GM19240 (cell line): ENCODE data around the gene TMEM179.

ENCODE experiments used
- DNase-seq: peaks from one replicate; pipeline ENCODE4 v3.0.0; 2011; ENCODE audit warnings: low spot score; ENCODE audit not compliant: insufficient read length

TMEM179 gene

DNA sequence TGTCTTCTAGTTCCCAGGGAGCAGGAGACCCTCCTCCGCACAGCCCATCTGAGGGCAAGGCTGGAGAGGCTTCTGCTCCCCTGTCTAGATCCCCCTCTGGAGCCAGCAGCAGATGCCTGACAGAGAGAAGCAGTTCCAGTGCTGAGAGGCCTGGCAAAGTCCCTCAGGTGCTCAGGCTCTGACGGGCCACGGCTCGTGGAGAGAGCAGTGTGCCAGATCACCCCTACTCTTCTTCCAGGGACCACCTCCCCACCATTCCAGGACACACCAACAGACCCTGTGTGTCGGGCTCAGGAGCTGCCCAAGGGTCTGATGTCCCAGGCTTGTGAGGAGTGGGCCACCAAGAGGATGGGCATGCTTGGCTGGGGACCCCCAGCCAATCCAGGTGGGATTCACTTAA, 47.5 kb downstream of the TMEM179 start:
- DNase-seq, result no peak

DNA sequence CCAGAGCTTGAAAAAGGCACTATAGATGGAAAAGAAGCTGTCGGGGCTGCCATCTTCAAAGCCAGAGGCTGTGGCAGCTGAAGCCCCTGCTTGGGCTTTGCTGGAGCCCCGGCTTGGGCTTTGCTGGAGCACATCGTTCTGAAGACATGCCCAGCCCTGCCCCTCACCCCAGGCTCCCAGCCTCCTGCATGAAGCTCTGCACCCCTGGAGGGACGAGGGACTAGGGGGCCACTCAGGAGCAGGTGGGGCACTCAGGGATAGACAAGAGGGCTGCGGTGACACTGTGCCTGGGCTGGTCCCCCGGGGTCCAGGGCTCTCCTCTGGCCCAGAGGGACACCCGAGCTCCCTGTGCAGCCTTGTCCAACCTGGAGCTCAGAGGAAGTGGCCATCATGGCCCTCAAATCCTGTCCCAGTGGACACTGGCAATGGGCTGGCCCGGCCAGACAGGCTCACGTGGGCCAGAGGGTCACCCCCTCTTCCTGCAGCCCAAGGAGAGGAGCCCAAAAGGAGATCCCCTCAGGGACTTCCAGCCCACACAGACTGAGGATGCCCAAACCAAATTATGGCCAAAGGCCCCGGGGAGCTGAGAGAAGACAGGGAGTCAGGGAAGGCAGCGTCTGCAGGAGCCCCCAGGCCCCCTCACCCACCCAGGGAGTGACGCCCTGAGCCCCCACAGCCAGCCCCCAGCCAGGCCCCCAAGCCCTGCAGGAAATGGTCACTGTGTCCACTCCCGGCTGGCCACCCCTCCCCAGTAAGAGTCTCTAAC, 48.1 kb downstream of the TMEM179 start:
- no peak for DNase-seq

DNA sequence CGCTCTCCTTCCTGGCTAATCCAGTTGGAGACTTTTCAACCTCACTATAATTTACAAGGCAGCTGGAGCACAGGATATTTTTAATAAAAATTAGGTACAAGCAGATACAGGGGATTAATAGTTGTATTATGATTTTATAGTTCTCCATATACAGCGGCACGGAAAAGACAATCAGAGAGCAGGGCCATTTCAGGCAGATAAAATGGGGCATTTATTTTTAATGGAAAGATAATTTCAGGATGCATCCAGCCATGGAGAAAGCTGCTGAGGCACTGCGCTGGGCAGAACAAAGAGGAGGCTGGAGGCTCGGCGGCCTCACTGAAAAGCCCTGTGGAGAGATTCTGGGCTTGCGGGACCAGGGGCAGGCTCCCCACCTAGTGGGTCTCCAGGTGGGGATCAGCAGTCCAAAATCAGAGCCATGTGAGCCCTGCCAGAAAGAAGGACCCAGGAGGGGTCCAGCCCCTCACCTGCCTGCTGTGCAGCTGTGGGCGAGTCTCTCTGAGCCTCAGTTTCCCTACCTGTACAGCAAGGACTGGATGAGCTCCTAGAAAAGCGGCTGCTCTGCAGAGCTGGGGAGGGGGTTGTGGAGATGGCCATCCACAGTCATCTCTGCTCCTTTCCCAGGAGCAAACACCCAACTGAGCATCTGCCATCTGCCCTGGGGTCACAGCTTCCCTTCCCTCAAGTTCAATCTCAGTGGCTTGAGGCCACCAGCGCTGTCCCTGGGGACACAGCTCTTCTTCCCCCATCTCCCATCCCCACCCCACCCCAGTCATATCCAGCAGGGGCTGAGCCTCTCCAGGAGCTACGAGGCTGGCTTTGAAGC, 48.9 kb downstream of the TMEM179 start:
- DNase-seq, result no peak

DNA sequence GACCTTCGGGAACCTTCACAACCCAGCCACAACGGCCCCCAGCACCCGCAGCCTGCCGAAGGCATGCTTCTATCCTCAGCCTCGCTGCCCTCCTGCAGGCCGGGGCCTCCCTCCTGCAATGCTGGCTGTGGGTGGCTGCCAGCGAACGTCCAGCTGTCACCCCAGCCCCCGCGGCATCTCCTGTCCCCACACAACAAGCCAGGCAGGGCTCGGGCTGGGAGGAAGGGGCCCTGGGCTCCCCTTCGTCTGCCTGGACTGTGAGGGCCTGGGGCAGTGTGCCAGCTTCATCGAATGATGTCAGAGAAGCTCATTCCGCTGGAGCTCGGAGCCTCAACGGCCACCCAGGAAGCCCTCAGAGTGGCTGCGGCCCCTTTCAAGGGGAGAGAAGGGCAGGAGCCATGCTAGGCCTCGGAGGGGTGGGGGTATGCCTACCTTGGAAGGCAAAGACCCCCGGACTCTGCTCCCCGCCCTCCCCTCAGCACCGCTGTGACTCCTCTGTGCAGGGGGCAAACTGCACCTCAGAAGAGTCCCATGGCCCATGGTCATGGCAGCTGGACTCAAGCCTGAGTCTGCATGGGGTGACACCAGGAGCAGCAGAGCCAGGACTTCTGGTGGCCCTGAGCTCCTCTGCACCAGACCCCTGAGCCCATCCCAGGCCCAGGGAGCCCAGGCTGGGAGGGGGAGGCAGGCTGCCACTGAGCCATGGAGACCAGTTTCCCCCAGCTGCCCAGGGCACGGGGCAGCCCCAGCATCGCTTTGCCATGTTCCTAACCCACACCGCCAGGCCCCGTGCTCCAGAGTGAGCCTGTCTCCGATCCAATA, 49.8 kb downstream of the TMEM179 start:
- no peak for DNase-seq

DNA sequence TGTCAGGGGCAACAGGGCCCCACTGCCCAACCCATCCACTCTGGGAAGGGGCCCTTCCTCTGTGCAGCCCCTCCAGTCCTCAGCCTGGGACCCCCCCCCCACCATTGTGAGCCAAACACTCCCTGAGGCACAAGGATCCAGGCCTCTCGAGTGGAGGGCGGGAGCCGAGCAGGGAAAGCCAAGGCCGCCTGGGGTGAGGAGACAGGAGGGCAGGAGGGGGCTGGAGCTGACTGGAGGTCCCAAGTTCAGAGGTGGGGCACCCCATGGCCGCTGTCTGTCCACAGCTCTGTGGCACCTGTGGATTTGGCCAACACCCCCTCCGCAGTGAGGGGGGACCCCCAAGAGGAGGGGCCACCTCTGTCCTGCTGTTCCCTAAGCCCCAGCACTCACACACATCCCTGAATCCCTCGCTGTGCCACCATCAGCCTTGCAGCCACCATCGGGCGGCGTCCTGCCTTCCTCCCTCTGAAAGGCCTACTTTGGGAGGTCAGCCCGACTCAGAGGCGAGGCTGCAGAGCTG, 50.4 kb downstream of the TMEM179 start:
- no peak for DNase-seq

DNA sequence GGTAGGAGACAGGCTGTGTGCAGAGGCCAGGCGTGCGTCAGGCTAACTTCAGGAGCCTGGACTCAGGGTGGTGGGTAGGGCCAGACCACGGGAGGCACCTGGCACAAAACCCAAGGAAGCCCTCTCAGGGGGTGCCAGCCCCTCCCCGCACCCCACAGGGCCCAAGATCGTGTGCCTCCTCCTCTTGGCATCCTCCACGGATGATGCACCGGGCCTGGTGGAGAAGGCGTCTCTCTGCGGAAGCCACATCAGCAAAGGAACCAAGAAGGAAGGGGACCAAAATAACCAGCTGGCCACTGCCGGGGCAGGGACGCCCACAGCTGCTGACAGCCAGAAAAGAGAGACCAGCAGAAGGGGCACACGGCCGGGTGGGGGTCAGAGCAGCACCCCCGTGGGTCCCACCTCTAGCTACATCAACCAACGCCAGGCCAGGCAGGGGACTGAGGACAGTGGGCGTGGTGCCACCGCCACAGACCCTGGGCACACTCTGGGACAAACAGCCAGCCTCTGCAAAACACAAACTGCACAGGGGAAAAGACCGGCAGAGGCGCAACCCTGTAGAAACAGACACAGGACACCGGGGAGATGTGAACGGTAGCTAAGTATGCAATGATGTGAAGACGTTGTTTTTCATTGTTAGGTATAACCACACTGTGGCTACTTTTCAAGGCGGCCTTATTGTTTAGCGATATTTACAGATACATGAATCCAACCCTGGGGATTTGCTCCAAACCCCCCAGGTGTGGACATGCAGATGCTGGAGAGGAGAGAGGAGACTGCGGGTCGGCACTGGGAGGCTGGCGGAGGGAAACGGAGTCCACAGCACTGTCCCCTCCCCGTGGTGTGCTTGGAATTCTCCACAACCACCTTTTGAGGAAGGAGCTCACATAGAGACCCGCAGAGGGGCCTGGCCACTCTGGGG, 51.1 kb downstream of the TMEM179 start:
- no peak for DNase-seq

DNA sequence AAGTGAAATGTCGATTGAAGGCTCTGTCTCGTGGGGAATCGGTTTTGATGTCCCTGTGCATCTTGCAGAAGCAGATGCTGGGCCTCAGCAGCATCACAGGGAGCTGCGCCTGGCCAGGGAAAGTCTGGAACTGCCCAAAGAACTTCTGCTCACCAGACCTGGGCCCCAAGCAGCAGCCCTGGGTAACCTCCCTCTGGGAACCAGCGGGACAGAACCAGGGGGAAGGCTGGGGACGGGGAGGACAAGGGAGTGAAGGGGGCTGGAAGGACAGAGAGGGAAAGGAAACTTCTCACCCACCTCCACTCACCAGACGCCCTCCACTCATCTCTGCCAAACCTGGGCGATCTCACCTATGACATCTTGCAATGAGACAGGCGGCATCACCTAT, 51.8 kb downstream of the TMEM179 start:
- no peak for DNase-seq

DNA sequence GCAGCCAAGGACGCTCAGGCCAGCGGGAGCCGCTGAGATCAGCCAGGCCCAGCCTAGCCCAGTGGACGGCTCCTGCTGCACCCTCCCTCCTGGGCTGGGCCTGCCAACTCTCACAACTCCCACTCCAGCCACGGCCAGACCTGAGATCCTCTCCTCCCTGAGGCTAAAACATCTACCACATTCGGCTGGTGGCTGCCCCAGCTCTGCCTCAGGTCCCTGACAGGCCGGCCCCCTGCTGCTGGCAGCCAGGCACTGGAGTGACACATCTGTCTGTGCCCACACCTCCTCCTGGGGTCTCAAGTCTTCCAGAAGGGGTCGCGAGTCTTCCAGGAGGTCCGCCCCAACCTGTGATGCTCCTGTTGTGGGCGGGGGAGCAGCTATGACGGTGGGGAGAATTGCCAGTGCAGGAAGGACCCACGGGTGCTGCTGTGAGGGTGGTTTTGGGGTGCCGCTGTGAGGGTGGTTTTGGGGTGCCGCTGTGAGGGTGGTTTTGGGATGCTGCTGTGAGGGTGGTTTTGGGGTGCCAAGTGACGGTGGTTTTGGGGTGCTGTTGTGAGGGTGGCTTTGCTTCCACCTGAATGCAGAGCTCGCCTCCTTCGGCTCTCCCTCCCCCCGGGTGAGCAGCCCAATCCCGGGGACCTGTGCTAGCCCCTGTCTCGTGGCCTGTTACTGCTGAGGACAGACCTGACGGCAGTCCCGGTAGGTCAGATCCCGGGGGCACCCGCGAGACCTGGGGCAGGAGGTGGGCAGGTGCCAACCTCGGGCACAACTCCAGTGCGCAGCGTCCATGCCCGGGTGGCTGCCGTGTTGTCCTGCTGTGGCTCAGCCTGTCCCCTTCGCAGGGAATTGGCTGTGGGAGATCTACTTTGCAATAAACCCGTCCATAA, 52.5 kb downstream of the TMEM179 start:
- DNase-seq, result no peak

DNA sequence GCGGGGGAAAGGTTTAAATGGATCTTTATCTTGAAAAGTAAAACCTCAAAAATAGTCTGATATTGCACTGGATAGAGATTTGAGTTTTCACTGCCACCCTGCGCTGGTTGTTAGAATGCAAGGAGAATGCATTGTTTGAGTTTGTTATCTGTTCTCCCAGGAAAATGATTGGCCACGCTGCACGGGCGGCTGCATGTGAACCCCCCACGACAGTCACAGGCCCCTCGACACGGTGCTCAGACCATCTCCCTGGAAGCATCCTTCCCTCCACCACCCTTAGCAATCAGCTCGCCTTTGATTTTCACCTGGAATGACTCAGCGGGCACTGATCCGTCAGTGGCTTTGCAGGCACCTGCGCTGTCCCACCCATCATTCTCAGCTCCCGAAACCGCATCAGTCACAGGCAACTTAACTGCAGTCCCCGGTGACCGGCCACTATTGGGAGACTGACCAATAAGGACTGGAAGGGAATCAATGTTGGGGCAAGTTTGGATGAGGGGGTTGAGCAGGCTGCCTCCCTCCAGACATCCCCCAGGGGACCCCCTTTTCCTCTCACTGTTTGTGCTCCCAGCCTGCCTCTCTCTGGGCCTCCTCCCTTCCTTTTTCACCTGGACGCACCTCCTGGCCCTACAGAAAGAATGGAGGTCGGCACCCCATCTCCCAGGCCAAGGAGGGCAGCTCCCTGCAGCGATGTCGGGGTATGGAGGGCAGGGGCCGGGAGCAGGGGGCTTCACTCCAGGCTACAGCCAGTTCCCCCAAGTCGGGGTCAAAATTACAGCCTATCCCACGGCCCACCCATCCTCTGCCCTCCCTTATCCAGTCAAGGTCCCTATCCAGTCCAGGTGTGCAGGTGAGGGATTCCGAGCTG, 53.5 kb downstream of the TMEM179 start:
- DNase-seq, result no peak

DNA sequence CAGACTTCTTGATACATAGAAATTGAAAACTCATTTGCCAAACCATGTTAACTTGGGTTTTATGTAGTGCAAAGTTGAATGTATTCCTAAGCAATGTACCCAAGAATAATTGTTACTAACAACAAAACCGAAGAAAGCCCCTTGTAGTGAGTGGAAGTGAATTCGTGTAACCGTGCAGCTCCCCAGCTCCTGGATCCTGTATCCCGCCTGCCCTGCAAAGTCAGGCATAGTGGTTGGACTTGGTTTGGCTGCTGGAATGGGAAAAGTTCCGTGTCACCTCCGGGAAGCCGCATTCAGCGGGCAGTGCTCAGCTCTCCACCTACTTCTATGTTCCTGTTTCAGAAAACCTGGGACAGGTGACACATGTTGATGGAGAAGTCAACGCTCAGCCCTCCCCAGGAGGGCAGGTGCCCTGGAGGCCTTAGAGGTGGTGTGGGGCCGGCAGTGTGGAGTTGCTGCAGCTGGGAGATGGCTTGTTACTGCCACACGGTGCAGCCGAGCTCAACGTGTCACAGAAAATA, 54.2 kb downstream of the TMEM179 start:
- no peak for DNase-seq

DNA sequence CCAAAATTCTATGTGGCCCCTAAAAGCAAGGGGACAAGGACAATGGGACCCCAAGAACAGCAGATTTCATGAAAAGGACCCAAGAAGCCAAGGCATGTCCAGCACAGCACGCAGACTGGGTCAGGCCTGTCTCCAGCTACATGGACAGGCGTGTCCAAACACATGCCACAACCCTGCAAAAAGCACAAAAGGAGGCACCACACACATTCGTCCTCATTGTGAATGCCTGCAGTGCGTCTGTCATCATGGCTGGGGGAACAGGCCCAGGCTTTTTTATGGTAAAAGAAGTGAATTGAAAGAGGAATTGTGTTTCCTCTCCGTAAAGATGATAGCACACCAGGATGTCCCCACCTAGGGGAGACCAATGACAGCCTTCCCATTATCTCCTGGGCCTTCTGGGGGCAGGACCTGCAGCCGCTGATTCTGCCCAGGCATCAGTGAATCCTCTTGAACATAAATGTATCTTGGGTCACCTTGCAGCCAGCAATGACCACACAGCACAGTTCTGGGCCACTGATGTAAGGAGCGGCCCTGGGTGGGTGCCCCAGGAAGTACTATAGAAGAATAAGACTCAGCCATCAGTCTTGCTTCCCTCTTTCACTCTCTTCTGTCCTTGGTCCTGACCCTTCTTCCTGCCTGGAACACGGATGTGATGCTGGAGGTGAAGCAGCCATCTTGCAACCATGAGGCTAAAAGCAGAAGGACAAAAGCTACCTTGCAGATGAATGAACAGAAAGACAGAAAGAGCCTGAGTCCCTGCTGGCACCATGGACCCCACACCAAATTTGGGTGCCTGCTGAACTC, 54.8 kb downstream of the TMEM179 start:
- no peak for DNase-seq

DNA sequence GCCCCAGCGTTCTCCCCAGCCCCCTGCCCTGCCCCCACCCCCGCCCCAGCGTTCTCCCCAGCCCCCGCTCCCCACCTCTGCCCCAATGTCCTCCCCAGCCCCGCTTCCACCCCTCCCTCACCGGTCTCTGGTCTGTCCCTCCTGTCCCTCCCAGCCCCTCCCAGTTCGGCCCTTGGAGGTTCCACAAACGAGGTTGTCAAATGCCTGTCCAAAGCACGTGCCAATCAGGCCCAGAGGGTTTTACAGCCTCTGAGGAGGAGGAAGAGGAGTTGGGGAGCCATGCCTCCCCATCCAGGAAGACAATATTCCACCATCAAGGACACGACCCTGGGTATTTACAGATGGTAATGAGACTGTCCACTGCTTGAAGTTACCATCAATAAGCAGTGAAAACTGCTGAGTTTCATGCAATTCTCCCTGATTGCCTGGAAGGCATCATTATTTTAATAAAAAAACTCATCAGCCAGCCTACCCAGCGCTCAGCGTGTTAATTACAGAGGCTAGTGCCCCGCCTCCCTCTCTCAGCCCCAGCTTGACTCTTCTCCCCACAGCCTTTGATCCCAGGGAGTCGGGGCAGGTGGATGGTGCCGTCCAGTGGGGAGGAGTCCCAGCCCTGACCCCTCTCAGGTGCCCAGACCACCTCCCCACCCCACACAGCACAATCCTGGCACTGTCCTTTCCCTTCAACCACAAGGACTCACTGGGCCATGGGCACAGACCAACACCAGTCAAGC, 55.6 kb downstream of the TMEM179 start:
- no peak for DNase-seq

DNA sequence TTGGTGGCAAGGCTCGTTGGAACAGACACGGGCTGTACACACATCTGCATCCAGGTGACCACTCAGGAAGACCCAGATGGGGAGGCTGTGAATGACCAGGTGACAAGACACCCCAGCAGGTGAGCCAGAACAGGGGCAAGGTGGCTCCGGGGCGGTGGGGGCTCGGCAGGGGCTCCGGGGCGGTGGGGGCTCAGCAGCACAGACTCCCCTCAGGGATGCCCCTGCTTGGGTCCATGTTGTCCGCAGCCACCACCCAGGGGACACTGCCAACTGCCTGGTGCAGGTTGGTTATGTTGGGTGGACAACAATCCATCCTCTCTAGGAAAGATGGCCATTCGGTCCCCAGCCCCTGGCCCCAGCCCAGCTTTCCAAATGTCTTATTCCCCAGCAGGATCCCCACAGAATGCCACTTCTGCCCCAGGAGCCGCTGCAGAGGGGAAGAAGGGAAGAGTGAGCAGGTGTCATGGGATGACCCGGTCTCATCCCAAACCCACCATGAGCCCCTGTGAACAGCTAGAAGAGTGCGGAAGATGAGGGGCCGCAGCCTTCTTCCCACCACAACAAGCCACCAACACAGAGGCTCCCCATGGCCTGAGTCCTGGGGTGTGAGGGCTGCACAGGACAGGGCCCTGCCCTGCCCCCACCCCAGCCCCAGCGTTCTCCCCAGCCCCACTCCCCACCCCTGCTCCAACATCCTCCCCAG, 56.4 kb downstream of the TMEM179 start:
- no peak for DNase-seq

DNA sequence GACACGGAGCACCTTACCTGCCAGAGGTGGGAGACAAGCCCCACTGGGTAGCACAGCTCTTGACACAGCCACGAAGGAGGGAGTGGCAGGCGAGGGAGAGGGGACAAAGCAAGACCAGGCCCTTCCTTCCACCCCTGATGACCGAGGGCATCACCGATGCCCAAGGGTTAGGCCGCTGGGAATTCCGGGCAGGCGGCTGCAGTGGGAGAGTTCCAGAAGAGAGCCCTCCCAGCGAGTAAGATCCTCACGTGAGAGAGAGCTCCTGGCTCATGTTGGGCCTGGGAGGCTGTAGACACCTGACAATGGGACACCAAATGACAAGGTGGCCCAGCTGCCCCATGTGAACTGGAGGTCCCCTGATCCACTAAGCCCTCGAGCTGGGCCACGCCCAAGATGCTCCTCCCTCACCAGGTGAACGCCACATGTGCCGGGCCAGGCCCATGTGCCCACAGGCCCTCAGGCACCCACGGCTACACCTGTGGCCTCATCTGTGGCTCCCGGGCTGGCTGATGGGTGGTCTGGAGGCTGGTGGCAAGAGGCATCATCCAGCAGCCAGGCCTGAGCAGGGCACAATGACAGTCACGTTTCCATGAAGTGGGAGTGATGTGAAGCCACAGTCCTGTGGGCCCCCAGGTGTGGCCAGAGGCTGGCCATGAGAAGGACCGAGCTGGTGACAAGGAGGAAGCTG, 57.1 kb downstream of the TMEM179 start:
- DNase-seq, result no peak

DNA sequence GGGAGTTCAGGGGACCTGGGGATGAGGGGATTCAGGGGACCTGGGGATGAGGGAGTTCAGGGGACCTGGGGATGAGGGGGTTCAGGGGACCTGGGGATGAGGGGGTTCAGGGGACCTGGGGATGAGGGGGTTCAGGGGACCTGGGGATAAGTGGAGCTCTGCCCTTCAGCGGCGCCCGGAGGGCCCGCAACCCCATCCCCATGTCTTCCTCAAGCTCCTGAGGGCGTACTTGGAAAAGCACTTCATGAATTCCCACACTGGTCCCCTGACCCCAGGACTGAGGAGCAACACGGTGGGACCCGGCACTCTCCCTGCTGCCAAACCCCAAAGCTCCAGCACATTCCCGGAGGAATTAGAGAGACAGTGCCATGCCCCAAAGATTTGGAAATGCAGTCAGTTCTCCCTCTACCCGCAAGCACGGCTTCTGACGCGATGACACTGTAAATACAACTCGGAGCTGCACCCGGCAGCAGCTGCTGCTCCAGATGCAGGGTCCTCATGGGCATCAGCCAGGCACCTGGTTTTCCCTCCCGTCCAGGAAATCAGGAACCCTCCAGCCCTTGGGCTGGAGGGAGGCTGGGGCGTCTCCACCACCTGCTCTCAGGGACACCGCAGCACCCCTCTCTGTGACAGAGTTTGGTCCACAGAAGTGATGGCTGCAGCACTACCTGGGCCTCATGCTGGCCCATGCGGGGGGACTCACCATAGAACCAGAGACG, 57.8 kb downstream of the TMEM179 start:
- no peak for DNase-seq
